Stimulated activated CD4-positive, alpha-beta T cell treated with anti-CD3 and anti-CD28 coated beads, Interleukin-15, amount 100 ng/mL, for 48 hours (primary cell): Measurements from ENCODE around the gene RITA1.
A peak's percentile ranks its signal among the peaks of the same experiment; 100 is the strongest.

ENCODE experiments used
- DNase-seq, 2 donors: peaks; one replicate each; pipeline ENCODE4 v3.0.0-alpha.2; 2020; ENCODE audit warnings: low read depth in 2 of 2

The RITA1 gene

GRCh38 chr12:113174461-113175384 is 10.8 kb upstream of the RITA1 start:
- DNase-seq, result peak; percentile 64 to 76

- DNase-seq, result no peak
Measured at GRCh38 chr12:113179023-113179422, 6.5 kb upstream of the RITA1 start.

GRCh38 chr12:113180333-113180732 is 5.2 kb upstream of the RITA1 start:
- DNase-seq, result no peak

- no peak for DNase-seq
Measured at GRCh38 chr12:113181975-113182374, 3.5 kb upstream of the RITA1 start.

GRCh38 chr12:113183030-113183589 is 2.4 kb upstream of the RITA1 start:
- DNase-seq, result no peak

- DNase-seq, result no peak
Measured at GRCh38 chr12:113184098-113184899, 1.2 kb upstream of the RITA1 start.

- DNase-seq, result peak; percentile 85 to 87
Measured at GRCh38 chr12:113184900-113185179, 681 bp upstream of the RITA1 start.

GRCh38 chr12:113186033-113186365 is 478 bp downstream of the RITA1 start:
- DNase-seq, result no peak

- no peak for DNase-seq
Measured at GRCh38 chr12:113186666-113187325, 1.3 kb downstream of the RITA1 start.

- no peak for DNase-seq
Measured at GRCh38 chr12:113189361-113189760, 3.8 kb downstream of the RITA1 start.

GRCh38 chr12:113190761-113191160 is 5.2 kb downstream of the RITA1 start:
- no peak for DNase-seq

- no peak for DNase-seq
Measured at GRCh38 chr12:113191227-113191626, 5.7 kb downstream of the RITA1 start.

GRCh38 chr12:113194971-113195391 is 9.5 kb downstream of the RITA1 start:
- no peak for DNase-seq

- no peak for DNase-seq
Measured at GRCh38 chr12:113195598-113195997, 10.1 kb downstream of the RITA1 start.

- no peak for DNase-seq
Measured at GRCh38 chr12:113196582-113196981, 11.1 kb downstream of the RITA1 start.

GRCh38 chr12:113196990-113197389 is 11.5 kb downstream of the RITA1 start:
- DNase-seq, result peak; percentile 24 to 47

GRCh38 chr12:113197518-113198077 is 12.1 kb downstream of the RITA1 start:
- no peak for DNase-seq

- no peak for DNase-seq
Measured at GRCh38 chr12:113198296-113198695, 12.8 kb downstream of the RITA1 start.

- no peak for DNase-seq
Measured at GRCh38 chr12:113200021-113200797, 14.7 kb downstream of the RITA1 start.

- DNase-seq, result no peak
Measured at GRCh38 chr12:113201187-113202177, 16.0 kb downstream of the RITA1 start.
